H9 (cell line): ENCODE data around the gene LONP2. TPM values are rescaled to one million over a fixed set of nuclear protein-coding genes. Genes with fewer than 3 reads are reported as not detected.

ENCODE experiments used
- DNase-seq: peaks from one replicate; pipeline ENCODE4 v3.0.0-alpha.2; 2017
- H2AFZ ChIP-seq: one replicate; pipeline ENCODE4 v1.6.1; 2013; ENCODE audit warnings: mild to moderate bottlenecking, low read length, control low read depth, moderate library complexity
- H2AK5ac ChIP-seq: 2 replicates; pipeline ENCODE4 v1.6.1; 2013; ENCODE audit warnings: low read length, control low read depth, mixed read lengths; ENCODE audit not compliant: insufficient read length
- H2BK120ac ChIP-seq: one replicate; pipeline ENCODE4 v1.6.1; 2013; ENCODE audit warnings: low read depth, mild to moderate bottlenecking, low read length, control low read depth, inconsistent platforms; ENCODE audit not compliant: poor library complexity, severe bottlenecking
- H2BK12ac ChIP-seq: 2 replicates; pipeline ENCODE4 v1.6.1; 2013; ENCODE audit warnings: low read length, control low read depth, mixed read lengths, low read depth; ENCODE audit not compliant: insufficient read length
- H2BK15ac ChIP-seq: 2 replicates; pipeline ENCODE4 v1.6.1; 2013; ENCODE audit warnings: low read depth, low read length, control low read depth
- H2BK20ac ChIP-seq: one replicate; pipeline ENCODE4 v1.6.1; 2013; ENCODE audit warnings: low read depth, mild to moderate bottlenecking, low read length, control low read depth, inconsistent platforms; ENCODE audit not compliant: poor library complexity, severe bottlenecking
- H2BK5ac ChIP-seq: 2 replicates; pipeline ENCODE4 v1.6.1; 2013; ENCODE audit warnings: low read length, control low read depth, mixed read lengths; ENCODE audit not compliant: insufficient read length
- H3K14ac ChIP-seq: 2 replicates; pipeline ENCODE4 v1.6.1; 2013; ENCODE audit warnings: low read length, control low read depth; ENCODE audit not compliant: insufficient read depth
- H3K18ac ChIP-seq: 2 replicates; pipeline ENCODE4 v1.6.1; 2013; ENCODE audit warnings: low read depth, mild to moderate bottlenecking, mixed read lengths, low read length, control low read depth; ENCODE audit not compliant: insufficient read length
- H3K23ac ChIP-seq: 2 replicates; pipeline ENCODE4 v1.6.1; 2013; ENCODE audit warnings: low read length, control low read depth, mixed read lengths, low read depth; ENCODE audit not compliant: insufficient read length
- H3K23me2 ChIP-seq: 2 replicates; pipeline ENCODE4 v1.6.1; 2013; ENCODE audit warnings: low read depth, mild to moderate bottlenecking, mixed read lengths, low read length, control low read depth; ENCODE audit not compliant: insufficient read length, poor library complexity, severe bottlenecking
- H3K27ac ChIP-seq: 2 replicates; pipeline ENCODE4 v1.5.1; 2013; ENCODE audit warnings: low read length, control low read depth, mixed read lengths, low read depth; ENCODE audit not compliant: insufficient read length
- H3K27me3 ChIP-seq: 2 replicates; pipeline ENCODE4 v1.6.1; 2013; ENCODE audit warnings: low read length, control low read depth, inconsistent platforms; ENCODE audit not compliant: insufficient read depth
- H3K4ac ChIP-seq: 2 replicates; pipeline ENCODE4 v1.6.1; 2013; ENCODE audit warnings: low read depth, mild to moderate bottlenecking, control low read depth, inconsistent platforms, low read length, moderate library complexity
- H3K4me1 ChIP-seq: 2 replicates; pipeline ENCODE4 v1.6.1; 2013; ENCODE audit warnings: low read length, control low read depth, inconsistent platforms; ENCODE audit not compliant: insufficient read depth
- H3K4me2 ChIP-seq: 2 replicates; pipeline ENCODE4 v1.6.1; 2013; ENCODE audit warnings: low read length, control low read depth, mixed read lengths; ENCODE audit not compliant: insufficient read length, insufficient read depth
- H3K56ac ChIP-seq: 2 replicates; pipeline ENCODE4 v1.6.1; 2013; ENCODE audit warnings: low read depth, mild to moderate bottlenecking, mixed read lengths, low read length, control low read depth; ENCODE audit not compliant: insufficient read length
- H3K79me1 ChIP-seq: 2 replicates; pipeline ENCODE4 v1.6.1; 2013; ENCODE audit warnings: low read depth, mild to moderate bottlenecking, moderate library complexity, low read length, control low read depth, inconsistent platforms; ENCODE audit not compliant: insufficient read depth, poor library complexity, severe bottlenecking
- H3K79me2 ChIP-seq: 2 replicates; pipeline ENCODE4 v1.6.1; 2013; ENCODE audit warnings: low read length, control low read depth, inconsistent platforms; ENCODE audit not compliant: insufficient read depth
- H3K9ac ChIP-seq: 2 replicates; pipeline ENCODE4 v1.6.1; 2013; ENCODE audit warnings: low read length, control low read depth, mixed read lengths; ENCODE audit not compliant: insufficient read length; ENCODE audit errors: extremely low read depth
- H3K9me3 ChIP-seq: one replicate; pipeline ENCODE4 v1.6.1; 2013; ENCODE audit warnings: low read depth, low read length, inconsistent platforms; ENCODE audit not compliant: control insufficient read depth
- H3T11ph ChIP-seq: one replicate; pipeline ENCODE4 v1.6.1; 2013; ENCODE audit warnings: mild to moderate bottlenecking, low read length, control low read depth, inconsistent platforms
- H4K20me1 ChIP-seq: one replicate; pipeline ENCODE4 v1.6.1; 2013; ENCODE audit not compliant: control insufficient read depth, insufficient read length, insufficient read depth
- H4K5ac ChIP-seq: 2 replicates; pipeline ENCODE4 v1.6.1; 2013; ENCODE audit warnings: low read depth, mild to moderate bottlenecking, mixed read lengths, low read length, control low read depth; ENCODE audit not compliant: insufficient read length
- H4K8ac ChIP-seq: replicated peaks from 2 replicates; pipeline ENCODE4 v1.6.1; 2013; ENCODE audit warnings: low read length, control low read depth, mixed read lengths, low read depth; ENCODE audit not compliant: insufficient read length
- H4K91ac ChIP-seq: 2 replicates; pipeline ENCODE4 v1.6.1; 2013; ENCODE audit warnings: low read depth, mild to moderate bottlenecking, moderate library complexity, mixed read lengths, low read length, control low read depth; ENCODE audit not compliant: insufficient read length
- H3K27ac Mint-ChIP-seq, 3 experiments: 2 replicates in 2 of 3; 3 replicates in 1 of 3; pipeline ENCODE4 v1.8.0; 2020 to 2021; ENCODE audit warnings: mixed read lengths in 3 of 3, mild to moderate bottlenecking in 1 of 3, moderate library complexity in 1 of 3
- H3K27me3 Mint-ChIP-seq: 2 replicates; pipeline ENCODE4 v1.8.0; 2021; ENCODE audit warnings: low read depth, mild to moderate bottlenecking, moderate library complexity, mixed read lengths
- H3K36me3 Mint-ChIP-seq, 3 experiments: 2 replicates in 2 of 3; 3 replicates in 1 of 3; pipeline ENCODE4 v1.8.0; 2020 to 2021; ENCODE audit warnings: low read depth in 3 of 3, mixed read lengths in 3 of 3; ENCODE audit not compliant: insufficient read depth in 1 of 3
- H3K4me1 Mint-ChIP-seq, 2 experiments: 2 replicates each; pipeline ENCODE4 v1.8.0; 2020; ENCODE audit warnings: mixed read lengths in 2 of 2
- H3K4me3 Mint-ChIP-seq, 2 experiments: 2 replicates in 1 of 2; 3 replicates in 1 of 2; pipeline ENCODE4 v1.8.0; 2020 to 2021; ENCODE audit warnings: mild to moderate bottlenecking in 2 of 2, mixed read lengths in 2 of 2, moderate library complexity in 1 of 2
- H3K9me3 Mint-ChIP-seq, 2 experiments: 2 replicates in 1 of 2; 3 replicates in 1 of 2; pipeline ENCODE4 v1.8.0; 2020; ENCODE audit warnings: mild to moderate bottlenecking in 2 of 2, mixed read lengths in 2 of 2, moderate library complexity in 1 of 2
- CTCF ChIP-seq: fragments of 200-600 bp; sonication (generic); conservative IDR thresholded peaks from 3 replicates; pipeline ENCODE4 v1.8.0; 2021; ENCODE audit warnings: antibody characterized with exemption, mild to moderate bottlenecking
- WGBS: extraction: QIAGEN DNeasy Blood & Tissue Kit; methylation state at CpG from one replicate; pipeline ENCODE4 v1.1.7; 2013; ENCODE audit warnings: missing lambda C conversion rate, low lambda C conversion rate, mixed read lengths; ENCODE audit not compliant: insufficient read length; ENCODE audit errors: extremely low coverage; 5-methylcytosine and 5-hydroxymethylcytosine counted together
- total RNA-seq: library from RNA; stranded (reverse); gene quantifications from 2 replicates; pipeline ENCODE4 v1.2.1, GENCODE V29; 2021

LONP2 gene
- total RNA-seq, 1 experiment from 2014 or later = 27.8 TPM

- H3T11ph ChIP-seq = no peak overlapping the region
- H3K23ac ChIP-seq = no peak overlapping the region
- H3K27me3 ChIP-seq = no peaks in the 10 kb centered on the region
- no peak for DNase-seq
- H3K18ac ChIP-seq = no peak overlapping the region
- no peak overlapping the region for H3K9ac ChIP-seq
- no peak overlapping the region for H2AFZ ChIP-seq
- no peak overlapping the region for H2BK5ac ChIP-seq
- no peak overlapping the region for H3K4me2 ChIP-seq
- H4K8ac ChIP-seq = no peak overlapping the region
- no peak overlapping the region for H2BK120ac ChIP-seq
- no peak overlapping the region for H2AK5ac ChIP-seq
- Mint-ChIP-seq H3K27me3 (no peaks in the 10 kb centered on the region), H3K4me1 (peaks cover 12 to 21% of the 10 kb centered on the region in 2 experiments), H3K36me3 (peaks cover 2 to 25% (median 9%) of the 10 kb centered on the region in 3 experiments; a peak in 5 of 7 replicates), H3K9me3 (no peaks in the 10 kb centered on the region), H3K27ac (no peak overlapping the region), H3K4me3 (no peak overlapping the region)
- no peak for TF ChIP-seq CTCF
- H3K14ac ChIP-seq = no peak overlapping the region
- no peak overlapping the region for H3K56ac ChIP-seq
- no peaks in the 10 kb centered on the region for H3K79me1 ChIP-seq
- H3K4me1 ChIP-seq = peaks cover 4% of the 10 kb centered on the region
- H3K79me2 ChIP-seq = no peaks in the 10 kb centered on the region
- no peak overlapping the region for H3K4ac ChIP-seq
- H2BK20ac ChIP-seq = no peak overlapping the region
- no peaks in the 10 kb centered on the region for H3K9me3 ChIP-seq
- WGBS = no CpG with 5 or more reads among the region's 2 CpGs
- H4K91ac ChIP-seq = no peak overlapping the region
- H3K23me2 ChIP-seq = no peaks in the 10 kb centered on the region
- no peaks in the 10 kb centered on the region for H4K20me1 ChIP-seq
- H2BK15ac ChIP-seq = no peak overlapping the region
- no peak overlapping the region for H2BK12ac ChIP-seq
- no peak overlapping the region for H4K5ac ChIP-seq
- H3K27ac ChIP-seq = no peak overlapping the region
Measured at GRCh38 chr16:48280546-48280945, 36.4 kb downstream of the LONP2 start.
